IMR-90 (cell line): ENCODE results near the gene TMEM184B. TPM values are rescaled to one million over a fixed set of nuclear protein-coding genes. Genes with fewer than 3 reads are reported as not detected.

Experiments
- ATAC-seq: fragments of 200-7000 bp; cut with Tn5 transposase; 2 replicates; pipeline ENCODE4 v1.9.1; 2020; ENCODE audit warnings: low read depth, mild to moderate bottlenecking, moderate library complexity
- BruUV-seq: library from RNA; stranded (reverse); fragments of 400-500 nt; replicated peaks from 2 replicates; lab custom pipeline; 2021; lab: Mats Ljungman, UMichigan
- CTCF ChIA-PET: fragments of 300-600 bp; formaldehyde crosslinking; extraction: SDS; loops from one replicate; lab custom pipeline; 2021; ENCODE audit warnings: antibody characterized with exemption; lab: Yijun Ruan, JAX
- POLR2A ChIA-PET: fragments of 300-600 bp; sonication (Branson Sonifier 250); formaldehyde crosslinking; loops from one replicate; lab custom pipeline; 2022; ENCODE audit warnings: antibody characterized with exemption; ENCODE audit not compliant: unreplicated experiment; lab: Charles Lee
- DNase-seq: peaks from one replicate; pipeline ENCODE4 v3.0.0; 2013
- H2AFZ ChIP-seq: replicated peaks from 2 replicates; pipeline ENCODE3; 2013; ENCODE audit warnings: low read length, mild to moderate bottlenecking; ENCODE audit not compliant: poor library complexity
- H2AK5ac ChIP-seq: 2 replicates; pipeline ENCODE4 v1.6.1; 2013; ENCODE audit warnings: low read depth, low read length, inconsistent platforms
- H2AK9ac ChIP-seq: replicated peaks from 2 replicates; pipeline ENCODE3; 2013; ENCODE audit warnings: mild to moderate bottlenecking, low read depth, low read length, moderate library complexity; ENCODE audit not compliant: poor library complexity
- H2BK120ac ChIP-seq: 2 replicates; pipeline ENCODE4 v1.6.1; 2013; ENCODE audit warnings: low read depth, low read length, inconsistent platforms
- H2BK15ac ChIP-seq: 3 replicates; pipeline ENCODE4 v1.6.1; 2013; ENCODE audit warnings: low read depth, low read length, inconsistent platforms
- H2BK20ac ChIP-seq: 2 replicates; pipeline ENCODE4 v1.6.1; 2013; ENCODE audit warnings: low read depth, mild to moderate bottlenecking, inconsistent platforms, low read length, moderate library complexity
- H2BK5ac ChIP-seq: 2 replicates; pipeline ENCODE4 v1.6.1; 2013; ENCODE audit warnings: mild to moderate bottlenecking, low read depth, low read length, inconsistent platforms; ENCODE audit not compliant: poor library complexity, severe bottlenecking
- H3K14ac ChIP-seq: replicated peaks from 2 replicates; pipeline ENCODE4 v1.6.1; 2013; ENCODE audit warnings: low read depth, low read length, inconsistent platforms
- H3K18ac ChIP-seq: 2 replicates; pipeline ENCODE4 v1.6.1; 2013; ENCODE audit warnings: low read depth, low read length, control low read depth
- H3K23ac ChIP-seq: 2 replicates; pipeline ENCODE4 v1.6.1; 2013; ENCODE audit warnings: low read depth, low read length, inconsistent platforms
- H3K27ac ChIP-seq: 2 replicates; pipeline ENCODE4 v1.5.1; 2013; ENCODE audit warnings: mild to moderate bottlenecking, control low read depth, low read length; ENCODE audit not compliant: insufficient read depth
- H3K27me3 ChIP-seq: 2 replicates; pipeline ENCODE4 v1.6.1; 2013; ENCODE audit warnings: low read length; ENCODE audit not compliant: control insufficient read depth, insufficient read depth
- H3K36me3 ChIP-seq: 2 replicates; pipeline ENCODE4 v1.6.1; 2013; ENCODE audit warnings: low read length, mixed read lengths; ENCODE audit not compliant: control insufficient read depth, insufficient read depth
- H3K4ac ChIP-seq: 2 replicates; pipeline ENCODE4 v1.6.1; 2013; ENCODE audit warnings: low read depth, low read length, inconsistent platforms
- H3K4me1 ChIP-seq: 2 replicates; pipeline ENCODE4 v1.6.1; 2013; ENCODE audit warnings: low read length, mixed read lengths; ENCODE audit not compliant: control insufficient read depth, insufficient read depth
- H3K4me2 ChIP-seq: 2 replicates; pipeline ENCODE4 v1.6.1; 2013; ENCODE audit warnings: low read depth, mild to moderate bottlenecking, control low read depth, low read length, moderate library complexity
- H3K4me3 ChIP-seq: 2 replicates; pipeline ENCODE4 v1.5.1; 2013; ENCODE audit warnings: low read depth, mild to moderate bottlenecking, control low read depth, low read length, moderate library complexity; ENCODE audit not compliant: insufficient read depth
- H3K56ac ChIP-seq: 2 replicates; pipeline ENCODE4 v1.6.1; 2013; ENCODE audit warnings: low read length, inconsistent platforms; ENCODE audit not compliant: insufficient read depth; ENCODE audit errors: extremely low read depth
- H3K79me1 ChIP-seq, 2 experiments: 2 replicates each; pipeline ENCODE4 v1.6.1; 2013; ENCODE audit warnings: low read length in 2 of 2, inconsistent platforms in 1 of 2, low read depth in 1 of 2
- H3K9ac ChIP-seq: 2 replicates; pipeline ENCODE4 v1.6.1; 2013; ENCODE audit warnings: low read depth, low read length, control low read depth
- H3K9me1 ChIP-seq: 2 replicates; pipeline ENCODE4 v1.6.1; 2013; ENCODE audit warnings: low read length, inconsistent platforms; ENCODE audit not compliant: insufficient read depth
- H3K9me3 ChIP-seq: 2 replicates; pipeline ENCODE4 v1.6.1; 2013; ENCODE audit warnings: low read length; ENCODE audit not compliant: control insufficient read depth, insufficient read depth
- H4K20me1 ChIP-seq: 2 replicates; pipeline ENCODE4 v1.6.1; 2013; ENCODE audit warnings: low read length, inconsistent platforms; ENCODE audit not compliant: insufficient read depth
- H4K5ac ChIP-seq: 2 replicates; pipeline ENCODE4 v1.6.1; 2013; ENCODE audit warnings: mild to moderate bottlenecking, low read depth, low read length, control low read depth
- H4K8ac ChIP-seq, 2 experiments: 2 replicates each; pipeline ENCODE4 v1.6.1; 2013; ENCODE audit warnings: low read depth in 2 of 2, low read length in 2 of 2, control low read depth in 1 of 2, inconsistent platforms in 1 of 2
- H4K91ac ChIP-seq: 2 replicates; pipeline ENCODE4 v1.6.1; 2013; ENCODE audit warnings: low read depth, low read length, inconsistent platforms; ENCODE audit not compliant: insufficient read depth
- MAFK ChIP-seq: IDR thresholded peaks from 2 replicates; pipeline ENCODE4 v1.6.1; 2012; ENCODE audit warnings: low read depth, low read length, improper control_type of control experiment
- POLR2A ChIP-seq: IDR thresholded peaks from 2 replicates; pipeline ENCODE4 v1.6.1; 2012; ENCODE audit warnings: mild to moderate bottlenecking, low read depth, low read length
- WGBS, 2 experiments: methylation state at CpG; one replicate each; pipeline versions ENCODE4 v1.1.5 to v1.1.7; 2013; ENCODE audit warnings: missing lambda C conversion rate in 2 of 2; ENCODE audit not compliant: insufficient read length in 1 of 2; ENCODE audit errors: extremely low coverage in 2 of 2; 5-methylcytosine and 5-hydroxymethylcytosine counted together
- dilution Hi-C: fragments of 300-500 bp; cut with HindIII; formaldehyde crosslinking; loops from one replicate; pipeline ENCODE4 v1.14.3; 2018; ENCODE audit warnings: low sequenced_read_pairs; ENCODE audit not compliant: unreplicated experiment
- in situ Hi-C: fragments of 300-500 bp; cut with MboI; formaldehyde crosslinking; loops from 3 replicates; pipeline ENCODE4 v1.14.3; 2019; ENCODE audit warnings: low sequenced_read_pairs, inconsistent platforms, mixed read lengths
- intact Hi-C: fragments of 100-400 bp; cut with micrococcal nuclease; formaldehyde crosslinking; loops from 2 replicates; pipeline ENCODE4 v1.10.0; 2022
- polyA plus RNA-seq, 3 experiments: library from polyadenylated mRNA; depleted of rRNA; stranded (reverse); fragments of >200 nt; gene quantifications; 2 replicates each; pipeline ENCODE4 v1.2.3, GENCODE V29; 2012; ENCODE audit warnings: low replicate concordance in 1 of 3
- total RNA-seq: library from RNA; depleted of rRNA; stranded (reverse); fragments of >200 nt; gene quantifications from 2 replicates; pipeline ENCODE4 v1.2.3, GENCODE V29; 2012
- TF ChIP-seq, protein P1 (sequence below): conservative IDR thresholded peaks from 2 replicates; pipeline ENCODE4 v1.5.1; 2012; ENCODE audit warnings: mild to moderate bottlenecking, low read depth, low read length, improper control_type of control experiment

Gene TMEM184B
- total and polyA plus RNA-seq, 2 of the 4 experiments (the other 2 are of a cell fraction): 9.1 to 81.1 TPM

DNA sequence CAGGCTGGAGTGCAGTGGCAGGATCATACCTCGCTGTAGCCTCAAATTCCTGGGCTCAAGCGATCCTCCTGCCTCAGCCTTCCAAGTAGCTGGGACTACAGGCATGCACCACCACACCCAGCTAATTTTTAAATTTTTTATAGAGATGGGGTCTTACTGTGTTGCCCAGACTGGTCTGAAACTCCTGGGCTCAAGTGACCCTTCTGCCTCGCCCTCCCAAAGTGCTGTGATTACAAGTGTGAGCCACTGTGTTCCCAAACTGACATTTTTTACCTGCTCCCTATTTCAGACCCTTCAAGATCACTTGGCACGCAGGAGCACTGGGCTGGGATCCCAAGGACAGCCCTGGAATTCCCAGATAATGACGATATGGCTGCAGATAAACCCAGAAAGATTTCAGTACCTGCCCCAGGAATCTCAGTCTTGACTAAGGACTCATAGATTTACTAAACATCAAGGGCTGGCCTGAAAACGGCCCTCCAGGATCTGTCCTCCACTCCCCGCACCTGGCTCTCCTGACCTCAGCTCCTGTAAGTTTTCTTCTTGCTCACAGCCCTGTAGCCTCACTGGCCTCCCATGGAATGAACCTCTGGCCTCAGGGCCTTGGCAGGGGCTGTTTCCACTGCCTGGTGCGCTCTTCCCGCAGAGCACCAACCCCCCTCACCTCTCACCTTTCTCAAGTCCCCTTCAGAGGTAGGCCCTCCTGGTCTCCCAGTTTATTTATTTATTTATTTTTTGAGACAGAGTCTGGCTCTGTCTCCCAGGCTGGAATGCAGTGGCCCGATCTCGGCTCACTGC is 48.0 kb upstream of the TMEM184B start:
- Histone ChIP-seq H3K4me1 (peaks cover 12% of the 10 kb centered on the region), H2BK120ac (no peak overlapping the region), H4K8ac (no peak overlapping the region), H3K36me3 (no peaks in the 10 kb centered on the region), H3K56ac (no peak overlapping the region), H4K91ac (no peak overlapping the region), H3K27me3 (no peaks in the 10 kb centered on the region), H3K18ac (no peak overlapping the region), H2BK5ac (no peak overlapping the region), H3K14ac (no peak overlapping the region), H2AK5ac (peak overlapping the region; percentile 12; the same call in 1 of the 2 replicates), H3K9me1 (peaks cover 6% of the 10 kb centered on the region), H2BK20ac (no peak overlapping the region), H3K23ac (no peak overlapping the region), H3K4me2 (no peak overlapping the region), H2BK15ac (no peak overlapping the region), H4K20me1 (peaks cover 6% of the 10 kb centered on the region), H3K27ac (no peak overlapping the region), H3K9ac (no peak overlapping the region), H2AK9ac (no peak overlapping the region), H3K4me3 (no peak overlapping the region), H4K5ac (no peak overlapping the region), H3K4ac (no peak overlapping the region), H2AFZ (no peak overlapping the region), H3K9me3 (no peaks in the 10 kb centered on the region), H3K79me1 (peaks cover 0 to 16% of the 10 kb centered on the region in 2 experiments; a peak in 2 of 4 replicates)
- ATAC-seq (no peak), DNase-seq (no peak)
- POLR2A ChIA-PET: no interaction called here
- intact Hi-C loops: no loop called here
- WGBS, 2 experiments: 100% methylated on average over 2 of the region's 11 CpGs; no CpG with 5 or more reads in 1 of the 2 experiments
- BruUV-seq: no TSS peak
- CTCF ChIA-PET: no interaction called here
- dilution Hi-C loops: no loop called here
- TF ChIP-seq MAFK (no peak), POLR2A (no peak)
- TF ChIP-seq, protein P1, sequence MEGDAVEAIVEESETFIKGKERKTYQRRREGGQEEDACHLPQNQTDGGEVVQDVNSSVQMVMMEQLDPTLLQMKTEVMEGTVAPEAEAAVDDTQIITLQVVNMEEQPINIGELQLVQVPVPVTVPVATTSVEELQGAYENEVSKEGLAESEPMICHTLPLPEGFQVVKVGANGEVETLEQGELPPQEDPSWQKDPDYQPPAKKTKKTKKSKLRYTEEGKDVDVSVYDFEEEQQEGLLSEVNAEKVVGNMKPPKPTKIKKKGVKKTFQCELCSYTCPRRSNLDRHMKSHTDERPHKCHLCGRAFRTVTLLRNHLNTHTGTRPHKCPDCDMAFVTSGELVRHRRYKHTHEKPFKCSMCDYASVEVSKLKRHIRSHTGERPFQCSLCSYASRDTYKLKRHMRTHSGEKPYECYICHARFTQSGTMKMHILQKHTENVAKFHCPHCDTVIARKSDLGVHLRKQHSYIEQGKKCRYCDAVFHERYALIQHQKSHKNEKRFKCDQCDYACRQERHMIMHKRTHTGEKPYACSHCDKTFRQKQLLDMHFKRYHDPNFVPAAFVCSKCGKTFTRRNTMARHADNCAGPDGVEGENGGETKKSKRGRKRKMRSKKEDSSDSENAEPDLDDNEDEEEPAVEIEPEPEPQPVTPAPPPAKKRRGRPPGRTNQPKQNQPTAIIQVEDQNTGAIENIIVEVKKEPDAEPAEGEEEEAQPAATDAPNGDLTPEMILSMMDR: no peak
- in situ Hi-C loops: no loop called here
